OCI-LY7 (cell line): Measurements from ENCODE around the gene FKBP4. TPM values are rescaled to one million over a fixed set of nuclear protein-coding genes. Genes with fewer than 3 reads are reported as not detected.

Experiments
- BruUV-seq: library from RNA; stranded (reverse); fragments of 400-500 nt; replicated peaks from 2 replicates; lab custom pipeline; 2021; lab: Mats Ljungman, UMichigan
- CTCF ChIA-PET: fragments of 300-600 bp; sonication (Branson Sonifier 250); formaldehyde crosslinking; loops from one replicate; lab custom pipeline; 2022; ENCODE audit warnings: antibody characterized with exemption; ENCODE audit not compliant: unreplicated experiment; lab: Charles Lee
- POLR2A ChIA-PET: fragments of 300-600 bp; sonication (Branson Sonifier 250); formaldehyde crosslinking; loops from one replicate; lab custom pipeline; 2022; ENCODE audit warnings: antibody characterized with exemption; lab: Charles Lee
- DNase-seq: peaks from one replicate; pipeline ENCODE4 v3.0.0-alpha.2; 2015; ENCODE audit warnings: low spot score
- H2AFZ ChIP-seq: fragments of 200-600 bp; sonication (generic), shearing (Covaris generic); 2 replicates; pipeline ENCODE4 v1.6.1; 2014; ENCODE audit warnings: mild to moderate bottlenecking, antibody characterized with exemption, low read length, moderate library complexity
- H3K27ac ChIP-seq: fragments of 200-600 bp; sonication (generic); 2 replicates; pipeline ENCODE4 v1.5.1; 2014; ENCODE audit warnings: mixed run types, low read depth, mild to moderate bottlenecking, moderate library complexity, low read length, inconsistent platforms; ENCODE audit not compliant: poor library complexity, severe bottlenecking
- H3K36me3 ChIP-seq: fragments of 200-600 bp; sonication (generic); 2 replicates; pipeline ENCODE4 v1.6.1; 2014; ENCODE audit warnings: mild to moderate bottlenecking, antibody characterized with exemption, low read length, moderate library complexity, mixed read lengths; ENCODE audit not compliant: insufficient read depth
- H3K4me1 ChIP-seq: fragments of 200-600 bp; sonication (generic); 2 replicates; pipeline ENCODE4 v1.5.1; 2014; ENCODE audit warnings: mild to moderate bottlenecking, low read length; ENCODE audit not compliant: insufficient read depth, poor library complexity, severe bottlenecking
- H3K4me2 ChIP-seq: fragments of 200-600 bp; sonication (generic); 2 replicates; pipeline ENCODE4 v1.6.1; 2014; ENCODE audit warnings: mild to moderate bottlenecking, low read length
- H3K4me3 ChIP-seq: fragments of 200-600 bp; sonication (generic); 2 replicates; pipeline ENCODE4 v1.5.1; 2014; ENCODE audit warnings: mild to moderate bottlenecking, low read depth, low read length; ENCODE audit not compliant: poor library complexity, severe bottlenecking
- H3K79me2 ChIP-seq: fragments of 200-600 bp; sonication (generic); 2 replicates; pipeline ENCODE4 v1.6.1; 2016; ENCODE audit warnings: low read depth, mild to moderate bottlenecking, low read length, moderate library complexity, mixed read lengths; ENCODE audit not compliant: insufficient read depth
- H3K9me2 ChIP-seq: fragments of 200-600 bp; sonication (generic); 2 replicates; pipeline ENCODE4 v1.6.1; 2016; ENCODE audit warnings: mild to moderate bottlenecking, low read length, mixed read lengths; ENCODE audit not compliant: insufficient read depth
- H3K9me3 ChIP-seq: fragments of 200-600 bp; sonication (generic); 2 replicates; pipeline ENCODE4 v1.6.1; 2014; ENCODE audit warnings: mild to moderate bottlenecking, mixed run types, low read length, mixed read lengths
- H4K20me1 ChIP-seq: fragments of 200-600 bp; sonication (generic); 2 replicates; pipeline ENCODE4 v1.6.1; 2014; ENCODE audit warnings: mild to moderate bottlenecking, antibody characterized with exemption, low read length, moderate library complexity, mixed read lengths; ENCODE audit not compliant: insufficient read depth
- CTCF ChIP-seq: fragments of 200-600 bp; sonication (generic); conservative IDR thresholded peaks from 2 replicates; pipeline ENCODE4 v1.5.1; 2014; ENCODE audit warnings: mild to moderate bottlenecking, antibody characterized with exemption, low read length, moderate library complexity, mixed read lengths
- EZH2phosphoT487 ChIP-seq: fragments of 200-600 bp; sonication (generic); IDR thresholded peaks from 2 replicates; pipeline ENCODE4 v1.6.1; 2018; ENCODE audit warnings: low read depth, borderline replicate concordance, mild to moderate bottlenecking, mixed run types, antibody characterized with exemption, low read length, moderate library complexity, mixed read lengths
- intact Hi-C: fragments of 100-400 bp; cut with micrococcal nuclease; formaldehyde crosslinking; loops from one replicate; pipeline ENCODE4 v1.10.0; 2022; ENCODE audit not compliant: unreplicated experiment
- total RNA-seq, 2 experiments: library from RNA; depleted of rRNA in 1 of 2; stranded (reverse); fragments of >200 nt in 1 of 2; shearing (Covaris generic) in 1 of 2; gene quantifications; 2 replicates each; pipeline ENCODE4 v1.2.3, GENCODE V29; 2014 to 2022

The FKBP4 gene
- total RNA-seq, 2 experiments from 2014 or later, result 86.7 to 131 TPM

GRCh38 chr12:2772370-2772769 lies 22.4 kb upstream of the FKBP4 start:
- H2AFZ ChIP-seq, result no peak overlapping the region
- H3K79me2 ChIP-seq, result no peaks in the 10 kb centered on the region
- H3K36me3 ChIP-seq, result no peaks in the 10 kb centered on the region
- no peaks in the 10 kb centered on the region for H3K9me2 ChIP-seq
- H3K4me1 ChIP-seq, result peaks cover 10% of the 10 kb centered on the region
- DNase-seq, result no peak
- no peak for TF ChIP-seq CTCF
- TF ChIP-seq EZH2phosphoT487, result no peak
- no peak overlapping the region for H3K27ac ChIP-seq
- no TSS peak for BruUV-seq
- ChIA-PET POLR2A (no interaction called here), CTCF (no interaction called here)
- H3K4me2 ChIP-seq, result no peak overlapping the region
- intact Hi-C loops, result no loop called here
- no peak overlapping the region for H3K4me3 ChIP-seq
- H4K20me1 ChIP-seq, result no peaks in the 10 kb centered on the region
- no peaks in the 10 kb centered on the region for H3K9me3 ChIP-seq

GRCh38 chr12:2773199-2773875 lies 21.4 kb upstream of the FKBP4 start:
- ChIA-PET CTCF (no interaction called here), POLR2A (no interaction called here)
- intact Hi-C loops, result no loop called here
- H3K27ac ChIP-seq, result no peak overlapping the region
- BruUV-seq, result no TSS peak
- H4K20me1 ChIP-seq, result no peaks in the 10 kb centered on the region
- H3K4me3 ChIP-seq, result no peak overlapping the region
- TF ChIP-seq CTCF, result no peak
- no peak for TF ChIP-seq EZH2phosphoT487
- H3K79me2 ChIP-seq, result no peaks in the 10 kb centered on the region
- no peaks in the 10 kb centered on the region for H3K36me3 ChIP-seq
- no peaks in the 10 kb centered on the region for H3K9me3 ChIP-seq
- H3K4me1 ChIP-seq, result peaks cover 7% of the 10 kb centered on the region
- H3K4me2 ChIP-seq, result no peak overlapping the region
- H3K9me2 ChIP-seq, result no peaks in the 10 kb centered on the region
- DNase-seq, result no peak
- H2AFZ ChIP-seq, result no peak overlapping the region

- intact Hi-C loops, result no loop called here
- Histone ChIP-seq H2AFZ (no peak overlapping the region), H3K4me1 (no peaks in the 10 kb centered on the region), H3K27ac (no peak overlapping the region), H3K36me3 (no peaks in the 10 kb centered on the region), H3K9me3 (no peaks in the 10 kb centered on the region), H3K4me3 (no peak overlapping the region), H4K20me1 (no peaks in the 10 kb centered on the region), H3K9me2 (no peaks in the 10 kb centered on the region), H3K4me2 (no peak overlapping the region), H3K79me2 (no peaks in the 10 kb centered on the region)
- TF ChIP-seq CTCF (no peak), EZH2phosphoT487 (no peak)
- no peak for DNase-seq
- POLR2A ChIA-PET, result no interaction called here
- CTCF ChIA-PET, result no interaction called here
- BruUV-seq, result no TSS peak
Observed at GRCh38 chr12:2775431-2775830, 19.3 kb upstream of the FKBP4 start.
